HG03439 (cell line): ENCODE measurements around the gene THOC6.

ENCODE experiments used
- ATAC-seq: cut with Tn5 transposase; IDR thresholded peaks from one replicate; pipeline ENCODE4 v1.9.1; 2021; ENCODE audit warnings: mild to moderate bottlenecking, moderate library complexity; ENCODE audit not compliant: unreplicated experiment

THOC6 gene

GRCh38 chr16:3029491-3030221 is 5.8 kb downstream of the THOC6 start:
- ATAC-seq: no peak

- no peak for ATAC-seq
These were observed 6.7 kb downstream of the THOC6 start for GRCh38 chr16:3030222-3031212.

DNA sequence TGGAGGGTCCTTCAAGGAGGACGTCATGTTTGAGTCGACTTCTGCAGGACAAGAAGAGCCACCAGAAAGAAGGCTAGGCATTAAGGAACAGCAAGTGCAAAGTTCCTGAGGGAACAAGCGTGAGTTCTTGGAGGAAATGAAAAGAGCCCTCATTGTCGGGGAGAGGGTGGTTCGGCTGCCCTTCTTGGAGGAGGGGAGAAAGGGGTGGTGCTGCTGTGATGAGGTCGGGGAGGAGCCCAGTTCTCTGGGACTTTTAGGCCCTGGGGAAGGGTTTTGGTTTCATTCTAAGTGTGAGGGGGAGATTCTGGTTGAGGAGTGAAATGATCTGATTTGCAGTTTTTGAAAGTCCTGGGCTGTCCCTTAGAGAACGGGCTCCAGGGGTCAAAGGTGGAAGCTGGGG is 8.8 kb downstream of the THOC6 start:
- ATAC-seq: no peak

- no peak for ATAC-seq
These were observed 11.6 kb downstream of the THOC6 start for GRCh38 chr16:3035289-3035971.

DNA sequence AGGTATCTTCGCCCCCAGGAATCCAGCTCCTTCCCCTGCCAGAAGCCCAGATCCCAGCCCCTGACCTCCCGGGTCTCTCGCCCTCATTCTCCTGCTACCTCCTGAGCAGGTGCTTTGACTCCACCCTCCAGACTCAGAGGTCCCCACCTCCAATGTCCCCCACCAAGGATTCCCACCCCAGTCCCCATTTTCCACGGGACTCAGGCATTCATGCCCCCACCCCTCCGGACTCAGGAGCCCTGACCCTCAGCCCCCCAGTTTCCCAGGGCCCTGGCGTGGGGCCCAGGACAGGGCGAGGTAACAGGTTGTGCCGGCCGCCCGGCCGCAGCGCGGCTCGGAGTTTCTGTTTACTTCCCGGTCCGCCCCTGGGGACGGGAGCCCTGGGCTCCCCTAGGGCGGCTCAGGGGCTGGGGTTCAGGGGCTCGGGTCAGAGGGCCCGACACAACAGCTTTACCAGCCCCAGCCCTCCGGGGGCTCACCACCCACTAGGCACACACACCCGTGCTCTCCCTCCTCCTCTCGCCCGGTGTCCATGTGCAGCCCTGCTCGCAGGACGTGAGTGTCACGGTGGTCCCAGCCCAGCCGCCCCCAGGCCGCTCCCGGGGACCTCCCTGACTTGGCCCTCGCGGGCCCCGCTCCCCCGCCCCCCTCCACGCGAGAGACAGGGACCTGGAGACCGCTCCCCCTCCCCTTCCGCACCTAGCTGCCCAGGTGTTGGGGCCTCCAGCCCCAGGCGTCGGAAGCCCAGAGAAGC is 12.3 kb downstream of the THOC6 start:
- ATAC-seq: no peak

DNA sequence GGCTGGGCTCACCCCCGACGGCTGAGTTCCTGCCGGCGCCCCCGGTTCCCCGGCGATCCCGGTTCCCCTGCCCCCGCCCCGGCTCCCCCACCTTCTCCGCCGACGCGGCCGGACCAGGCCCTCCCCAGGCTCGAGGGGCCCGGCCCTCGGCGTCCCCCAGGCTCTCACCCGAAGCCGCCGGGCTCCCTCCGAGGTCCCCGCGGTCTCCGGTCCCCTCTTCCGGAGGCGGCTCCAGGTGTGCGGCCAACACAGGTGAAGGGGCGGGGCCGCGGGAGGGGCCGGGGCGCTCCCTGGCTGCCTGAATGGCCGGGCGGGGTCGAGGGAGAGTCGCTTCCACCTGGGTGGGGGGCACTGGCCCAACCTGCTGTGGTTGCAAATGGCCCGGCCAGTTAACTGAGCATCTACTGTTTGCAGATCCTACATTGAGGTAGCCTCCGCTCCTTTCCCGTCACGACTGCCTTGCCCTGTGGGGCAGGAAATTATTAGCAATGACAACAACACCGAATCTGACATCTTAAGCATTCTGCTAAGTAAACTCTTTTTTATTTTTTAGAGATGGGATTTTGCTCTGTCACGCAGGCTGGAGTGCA is 13.0 kb downstream of the THOC6 start, which contains the start of gene BICDL2:
TSS of gene BICDL2 (minus strand) at position 219 of the 590 bp plus-strand sequence. CDS start 1,448 bp downstream, outside the sequence.
- ATAC-seq: no peak

DNA sequence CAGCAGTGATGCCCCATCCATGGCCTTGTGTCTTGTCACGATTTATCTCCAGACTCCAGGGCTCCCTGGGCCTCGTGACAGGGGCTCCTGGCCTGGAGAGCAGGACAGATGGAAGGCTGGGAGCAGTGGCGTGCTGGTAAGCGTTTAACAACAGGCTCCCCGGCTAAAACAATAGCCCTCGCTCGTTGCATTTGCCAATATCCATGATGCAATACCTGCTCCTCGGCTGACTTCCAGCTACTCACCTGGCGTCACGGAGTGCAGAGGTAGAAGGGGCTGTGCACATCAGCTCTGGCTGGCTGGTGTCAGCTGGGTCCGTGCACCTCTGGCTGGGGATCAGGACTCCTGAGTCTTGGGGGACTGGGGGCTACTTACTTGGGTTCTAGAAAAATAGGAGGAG is 14.4 kb downstream of the THOC6 start:
- ATAC-seq: no peak

GRCh38 chr16:3038896-3039295 is 15.1 kb downstream of the THOC6 start:
- no peak for ATAC-seq

DNA sequence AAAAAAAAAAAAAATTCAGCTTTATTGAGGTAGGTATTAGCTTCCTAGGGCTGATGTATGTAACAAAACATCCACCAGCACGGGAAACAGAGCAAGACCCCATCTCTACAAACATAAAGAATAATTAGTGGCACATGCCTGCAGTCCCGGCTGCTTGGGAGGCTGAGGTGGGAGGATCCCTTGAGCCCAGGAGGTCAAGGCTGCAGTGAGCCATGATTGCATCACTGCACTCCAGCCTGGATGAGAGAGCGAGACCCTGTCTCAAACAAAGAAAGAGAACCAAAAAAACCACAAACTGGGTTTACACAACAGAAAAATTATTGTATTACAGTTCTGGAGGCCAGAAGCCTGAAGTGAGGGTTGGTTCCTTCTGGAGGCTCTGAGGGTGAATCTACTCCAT is 18.5 kb downstream of the THOC6 start:
- no peak for ATAC-seq

DNA sequence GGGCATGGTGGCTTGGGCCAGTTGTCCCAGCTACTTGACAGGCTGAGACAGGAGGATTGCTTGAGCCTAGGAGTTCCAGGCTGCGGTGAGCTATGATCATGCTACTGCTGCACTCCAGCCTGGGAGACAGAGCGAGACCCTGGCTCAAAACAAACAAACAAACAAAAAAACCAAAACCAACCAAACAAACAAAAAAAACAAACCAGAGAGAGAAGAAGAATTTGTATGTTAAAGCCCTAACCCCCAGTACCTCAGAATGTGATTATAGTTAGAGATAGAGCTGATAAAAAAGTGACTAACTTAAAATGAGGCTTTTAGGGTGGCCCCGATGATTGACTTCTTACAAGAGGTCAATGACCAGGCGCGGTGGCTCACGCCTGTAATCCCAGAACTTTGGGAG is 20.9 kb downstream of the THOC6 start:
- no peak for ATAC-seq

GRCh38 chr16:3045758-3046640 is 22.2 kb downstream of the THOC6 start, which contains the start of gene MMP25:
Gene MMP25 (plus strand): TSS chr16:3046561. CDS start chr16:3046918, 357 bp downstream.
- no peak for ATAC-seq

DNA sequence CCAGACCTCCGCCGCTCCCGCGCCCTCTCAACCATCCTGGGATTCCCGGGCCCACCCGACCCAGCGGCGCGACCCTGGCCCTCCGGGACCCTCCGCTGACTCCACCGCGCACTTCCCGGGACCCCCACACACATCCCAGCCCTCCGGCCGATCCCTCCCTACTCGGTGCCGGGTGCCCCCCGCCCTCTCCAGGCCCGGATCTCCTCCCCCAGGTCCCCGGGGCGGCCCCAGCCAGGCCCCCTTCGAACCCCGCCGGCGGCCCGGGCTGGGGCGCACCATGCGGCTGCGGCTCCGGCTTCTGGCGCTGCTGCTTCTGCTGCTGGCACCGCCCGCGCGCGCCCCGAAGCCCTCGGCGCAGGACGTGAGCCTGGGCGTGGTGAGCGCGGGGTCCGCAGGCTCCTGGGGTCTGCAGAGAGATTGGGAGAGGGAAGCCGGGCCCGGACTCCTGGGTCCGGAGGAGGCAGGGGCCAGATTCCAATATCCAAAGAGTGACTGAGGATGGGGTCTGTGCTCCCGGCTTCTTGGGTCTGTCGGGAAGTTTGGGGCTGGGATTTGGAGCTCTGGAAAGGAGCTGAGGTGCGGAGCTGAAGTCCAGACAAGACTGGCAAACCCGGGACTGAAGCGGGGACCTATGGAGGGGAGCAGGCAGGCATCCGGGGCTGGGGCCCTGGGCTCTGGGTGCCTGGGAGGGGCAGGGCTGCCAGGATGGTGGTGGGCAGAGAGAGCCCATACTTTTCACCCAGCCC is 23.0 kb downstream of the THOC6 start:
- no peak for ATAC-seq

GRCh38 chr16:3047387-3047720 is 23.5 kb downstream of the THOC6 start:
- ATAC-seq: no peak

DNA sequence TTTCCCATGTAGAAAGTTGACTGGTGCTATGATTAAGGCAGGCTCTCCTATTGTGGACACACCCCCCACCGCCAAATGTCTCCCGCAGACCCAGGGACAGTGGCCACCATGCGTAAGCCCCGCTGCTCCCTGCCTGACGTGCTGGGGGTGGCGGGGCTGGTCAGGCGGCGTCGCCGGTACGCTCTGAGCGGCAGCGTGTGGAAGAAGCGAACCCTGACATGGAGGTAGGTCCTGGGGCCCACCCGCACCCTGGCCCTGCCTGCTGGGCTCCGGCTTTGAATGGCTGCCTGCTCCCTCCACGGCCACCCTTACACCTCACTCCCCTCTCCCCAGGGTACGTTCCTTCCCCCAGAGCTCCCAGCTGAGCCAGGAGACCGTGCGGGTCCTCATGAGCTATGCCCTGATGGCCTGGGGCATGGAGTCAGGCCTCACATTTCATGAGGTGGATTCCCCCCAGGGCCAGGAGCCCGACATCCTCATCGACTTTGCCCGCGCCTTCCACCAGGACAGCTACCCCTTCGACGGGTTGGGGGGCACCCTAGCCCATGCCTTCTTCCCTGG is 26.2 kb downstream of the THOC6 start:
- ATAC-seq: no peak

- ATAC-seq: no peak
These were observed 26.7 kb downstream of the THOC6 start for GRCh38 chr16:3050487-3050886.

DNA sequence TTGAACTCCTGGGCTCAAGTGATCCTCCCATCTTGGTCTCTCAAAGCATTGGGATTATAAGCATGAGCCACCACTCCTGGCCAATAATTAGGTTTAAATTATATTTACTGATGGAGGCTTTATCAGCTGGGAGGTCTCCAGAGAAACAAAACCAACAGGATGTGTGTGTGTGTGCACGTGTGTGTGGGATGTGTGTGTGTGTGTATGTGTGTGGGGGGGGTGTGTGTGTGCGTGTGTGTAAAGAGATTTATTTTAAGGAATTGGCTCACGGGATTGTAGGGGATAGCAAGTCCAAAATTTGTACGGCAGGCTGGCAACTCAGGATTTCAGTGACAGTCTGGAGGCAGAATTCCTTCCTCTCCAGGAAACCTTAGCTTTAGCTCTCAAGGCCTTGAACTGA is 27.2 kb downstream of the THOC6 start:
- ATAC-seq: no peak

GRCh38 chr16:3051494-3051893 is 27.7 kb downstream of the THOC6 start:
- ATAC-seq: no peak
